ENCODE results near the gene SLC35F3. TPM values are rescaled to one million over a fixed set of nuclear protein-coding genes. Genes with fewer than 3 reads are reported as not detected.
"Not testable (repeated sequence)": the region's sequence is repeated elsewhere in the genome, so short reads cannot be mapped to it uniquely, and the experiment has no call there.

Gene SLC35F3
- total RNA-seq, 2 experiments from 2014 or later: 0.59 to 0.70 TPM

DNA sequence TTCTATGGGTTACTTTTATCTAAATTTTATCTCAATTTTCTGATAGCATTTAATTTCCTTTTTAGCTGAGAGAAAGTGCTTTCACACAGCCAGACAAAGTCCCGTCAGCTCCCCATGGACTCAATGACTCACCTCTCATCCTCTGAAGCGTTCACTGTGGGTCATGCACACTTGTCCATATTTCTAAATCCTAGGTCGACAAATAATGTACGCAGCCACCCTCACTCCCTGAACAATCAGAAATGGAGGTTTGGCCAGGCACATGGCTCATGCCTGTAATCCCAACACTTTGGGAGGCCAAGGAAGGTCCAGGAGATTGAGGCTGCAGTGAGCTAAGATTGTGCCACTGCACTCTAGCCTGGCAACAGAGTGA lies 426.4 kb downstream of the SLC35F3 start:
- DNase-seq: no peak
- Mint-ChIP-seq H3K27ac (no peak overlapping the region), H3K27me3 (peaks cover 15% of the 10 kb centered on the region), H3K36me3 (peaks cover under 1% of the 10 kb centered on the region), H3K9me3 (peaks cover under 1% of the 10 kb centered on the region), H3K4me1 (ENCODE audit: low read depth) (peaks cover 9% of the 10 kb centered on the region), H3K4me3 (no peak overlapping the region)
- ChIA-PET CTCF (no interaction called here), POLR2A (no interaction called here)
- intact Hi-C loops (cut with micrococcal nuclease): no loop called here

DNA sequence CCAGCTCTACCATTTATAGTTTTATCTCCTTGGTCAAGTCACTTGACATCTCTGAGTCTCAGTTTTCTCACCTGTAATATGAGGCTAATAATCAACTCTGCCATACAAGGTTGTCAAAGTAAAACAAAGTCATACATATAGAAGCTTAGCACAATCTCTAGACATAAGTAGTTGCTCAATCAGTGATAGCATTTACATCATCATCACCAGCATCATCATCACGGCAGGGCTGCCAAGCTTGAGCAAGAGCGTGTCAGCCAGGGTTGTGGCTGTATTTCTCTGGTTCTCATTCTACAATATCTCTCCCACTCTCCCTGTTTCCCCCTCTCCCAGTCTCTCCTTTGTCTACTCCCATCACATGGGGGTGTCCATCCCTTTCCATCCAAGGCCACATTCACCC lies 427.0 kb downstream of the SLC35F3 start:
- POLR2A ChIA-PET: no interaction called here
- no peak overlapping the region for H3K4me3 Mint-ChIP-seq
- H3K36me3 Mint-ChIP-seq: peaks cover 3% of the 10 kb centered on the region
- intact Hi-C loops (cut with micrococcal nuclease): no loop called here
- peaks cover 8% of the 10 kb centered on the region for H3K9me3 Mint-ChIP-seq
- H3K27me3 Mint-ChIP-seq: peaks cover 18% of the 10 kb centered on the region
- CTCF ChIA-PET: interaction anchor here (0.5 to 0.8 kb wide), 3 partner anchors 22 to 52 kb away, joined by 3 read pairs; no protein-coding TSS in a partner anchor
- no peak for DNase-seq
- peaks cover 5% of the 10 kb centered on the region for H3K4me1 Mint-ChIP-seq (ENCODE audit: low read depth)
- H3K27ac Mint-ChIP-seq: no peak overlapping the region

DNA sequence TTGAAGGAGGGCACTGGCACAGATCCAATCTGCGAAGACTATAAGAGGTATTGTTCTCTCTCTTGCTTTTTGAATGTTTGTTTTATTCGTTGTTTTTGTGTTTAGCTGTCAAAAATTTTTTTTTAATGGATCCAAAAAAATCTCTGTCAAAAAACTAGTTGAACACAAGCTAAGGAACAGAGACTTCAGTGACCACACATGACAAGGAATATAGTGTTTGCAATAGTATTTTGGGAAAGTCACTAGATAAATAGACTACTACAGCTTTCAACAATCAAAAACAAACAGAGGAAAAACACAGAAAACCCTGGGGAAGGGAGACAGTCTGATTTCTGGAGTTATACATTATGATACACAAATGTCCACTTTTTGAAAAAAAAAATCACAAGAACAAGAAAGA lies 431.9 kb downstream of the SLC35F3 start:
- no peak for DNase-seq
- Mint-ChIP-seq H3K36me3 (peaks cover 7% of the 10 kb centered on the region), H3K27me3 (peaks cover 14% of the 10 kb centered on the region), H3K27ac (no peak overlapping the region), H3K4me1 (ENCODE audit: low read depth) (no peaks in the 10 kb centered on the region), H3K4me3 (no peak overlapping the region), H3K9me3 (peaks cover 22% of the 10 kb centered on the region)
- POLR2A ChIA-PET: no interaction called here
- intact Hi-C loops (cut with micrococcal nuclease): no loop called here
- CTCF ChIA-PET: interaction anchor here (0.7 to 2.1 kb wide), 4 partner anchors 8 to 747 kb away, joined by 3 to 15 read pairs (median 4); no protein-coding TSS in a partner anchor

DNA sequence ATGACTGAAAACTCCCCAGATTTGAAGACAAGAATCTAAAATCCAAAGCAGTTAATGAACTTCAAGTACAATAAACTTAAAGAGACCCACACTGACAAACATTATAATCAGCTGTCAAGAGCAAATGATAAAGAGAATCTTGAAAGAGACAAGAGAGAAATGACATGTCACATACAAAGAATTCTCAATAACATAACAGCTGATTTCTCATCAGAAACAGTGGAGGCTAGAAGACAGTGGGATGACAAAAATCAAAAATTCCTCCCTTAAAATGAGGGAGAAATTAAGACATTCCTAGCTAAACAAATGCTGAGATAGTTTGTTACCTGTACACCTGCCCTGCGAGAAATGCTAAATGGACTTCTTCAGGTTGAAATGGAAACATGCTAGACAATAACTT lies 432.8 kb downstream of the SLC35F3 start:
- Mint-ChIP-seq H3K4me1 (ENCODE audit: low read depth) (no peaks in the 10 kb centered on the region), H3K36me3 (peaks cover 7% of the 10 kb centered on the region), H3K27ac (no peak overlapping the region), H3K27me3 (peaks cover 6% of the 10 kb centered on the region), H3K9me3 (peaks cover 22% of the 10 kb centered on the region), H3K4me3 (no peak overlapping the region)
- intact Hi-C loops (cut with micrococcal nuclease): no loop called here
- ChIA-PET CTCF (interaction anchor here (0.6 to 2.1 kb wide), 5 partner anchors 10 to 746 kb away, joined by 3 to 15 read pairs (median 3); no protein-coding TSS in a partner anchor), POLR2A (no interaction called here)
- DNase-seq: no peak

DNA sequence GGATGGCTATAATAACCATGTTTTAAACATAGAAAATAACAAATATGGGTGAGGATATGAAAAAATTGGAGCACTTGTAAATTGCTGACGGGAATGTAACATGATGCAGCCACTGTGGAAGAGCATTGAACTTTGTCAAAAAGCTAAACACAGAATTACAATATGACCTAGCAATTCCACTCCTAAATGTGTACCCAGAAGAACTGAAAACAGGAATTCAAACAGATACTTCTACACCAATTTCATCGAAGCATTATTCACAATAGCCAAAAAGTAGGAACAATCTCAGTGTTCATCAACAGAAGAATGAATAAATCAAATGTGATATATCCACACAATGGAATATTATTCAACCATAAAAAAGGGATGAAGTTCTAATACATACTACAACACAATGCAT lies 436.1 kb downstream of the SLC35F3 start:
- CTCF ChIA-PET: interaction anchor here (1.3 kb wide), 1 partner anchor 17 kb away, joined by 7 read pairs; no protein-coding TSS in a partner anchor
- POLR2A ChIA-PET: no interaction called here
- Mint-ChIP-seq H3K4me3 (no peak overlapping the region), H3K36me3 (peaks cover 7% of the 10 kb centered on the region), H3K27ac (no peak overlapping the region), H3K4me1 (ENCODE audit: low read depth) (no peaks in the 10 kb centered on the region), H3K9me3 (peaks cover 22% of the 10 kb centered on the region), H3K27me3 (peaks cover 4% of the 10 kb centered on the region)
- no peak for DNase-seq
- intact Hi-C loops (cut with micrococcal nuclease): no loop called here

DNA sequence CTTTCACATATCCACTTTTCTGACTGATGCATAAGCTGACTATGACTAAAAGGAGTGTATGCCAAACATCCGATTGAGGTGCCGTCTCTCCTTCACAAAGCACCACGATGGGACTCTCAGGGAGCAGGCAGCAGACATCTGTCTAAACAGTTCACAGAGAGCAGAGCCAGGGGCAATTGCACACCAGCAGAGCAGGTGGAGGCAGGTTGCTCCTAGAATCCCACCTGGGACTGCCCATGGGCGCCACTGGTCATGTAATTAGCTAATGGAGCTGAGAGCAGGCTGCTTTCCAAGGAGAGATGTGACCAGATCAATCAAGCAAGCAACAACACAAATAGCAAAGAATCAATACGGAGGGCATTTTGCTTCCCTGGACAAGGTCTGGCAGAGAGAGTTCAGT lies 438.3 kb downstream of the SLC35F3 start:
- DNase-seq: no peak
- ChIA-PET CTCF (interaction anchor here (0.6 to 0.9 kb wide), 2 partner anchors 15 to 20 kb away, joined by 3 to 4 read pairs; no protein-coding TSS in a partner anchor), POLR2A (no interaction called here)
- Mint-ChIP-seq H3K4me3 (no peak overlapping the region), H3K36me3 (no peaks in the 10 kb centered on the region), H3K4me1 (ENCODE audit: low read depth) (no peaks in the 10 kb centered on the region), H3K27ac (no peak overlapping the region), H3K27me3 (no peaks in the 10 kb centered on the region), H3K9me3 (peaks cover 4% of the 10 kb centered on the region)
- intact Hi-C loops (cut with micrococcal nuclease): no loop called here

DNA sequence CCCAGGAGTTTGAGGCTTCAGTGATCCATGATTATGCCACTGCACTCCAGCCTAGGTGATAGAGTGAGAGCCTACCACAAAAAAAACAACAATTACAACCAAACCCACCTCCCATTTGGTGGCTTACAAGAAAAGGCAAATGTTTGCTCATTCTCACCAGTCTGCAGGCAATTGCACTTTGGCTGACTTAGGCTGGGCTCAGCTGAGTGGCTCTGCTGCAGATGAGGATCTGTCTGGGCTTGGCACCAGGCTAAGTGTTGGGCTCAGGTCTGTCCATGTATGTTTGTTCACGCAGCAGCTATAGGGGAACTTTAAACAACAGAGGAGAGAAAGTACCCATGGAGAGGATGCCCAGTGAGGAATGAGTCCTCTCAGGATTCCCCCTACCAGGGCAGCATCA lies 440.8 kb downstream of the SLC35F3 start:
- Mint-ChIP-seq H3K9me3 (peaks cover 3% of the 10 kb centered on the region), H3K4me3 (no peak overlapping the region), H3K27ac (no peak overlapping the region), H3K36me3 (no peaks in the 10 kb centered on the region), H3K4me1 (ENCODE audit: low read depth) (no peaks in the 10 kb centered on the region), H3K27me3 (peaks cover 5% of the 10 kb centered on the region)
- ChIA-PET POLR2A (no interaction called here), CTCF (interaction anchor here (1.3 to 2.3 kb wide), 2 partner anchors 9 to 35 kb away, joined by 4 to 7 read pairs; no protein-coding TSS in a partner anchor)
- intact Hi-C loops (cut with micrococcal nuclease): no loop called here
- no peak for DNase-seq

DNA sequence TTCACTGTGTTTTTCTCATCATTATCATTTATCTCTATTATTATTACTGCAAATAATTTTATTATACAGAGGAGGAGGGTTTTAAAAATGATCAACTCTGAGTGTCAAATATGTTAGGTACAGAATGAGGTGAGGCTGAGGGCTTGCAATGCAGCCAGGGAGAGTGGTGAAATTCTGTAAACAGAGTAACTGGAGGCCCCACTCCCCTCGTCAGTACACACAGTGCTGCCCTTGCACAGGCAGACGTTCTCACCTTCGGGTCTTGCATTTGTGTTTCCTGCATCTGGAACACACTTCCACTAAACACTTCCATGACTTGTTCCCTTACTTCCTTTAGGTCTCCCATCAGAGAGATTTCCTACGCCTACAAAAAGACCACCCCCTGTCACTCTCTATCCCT lies 444.5 kb downstream of the SLC35F3 start:
- Mint-ChIP-seq H3K27ac (no peak overlapping the region), H3K4me3 (no peak overlapping the region), H3K9me3 (no peaks in the 10 kb centered on the region), H3K36me3 (no peaks in the 10 kb centered on the region), H3K27me3 (peaks cover 5% of the 10 kb centered on the region), H3K4me1 (ENCODE audit: low read depth) (no peaks in the 10 kb centered on the region)
- CTCF ChIA-PET: interaction anchor here (0.6 kb wide), 1 partner anchor 29 kb away, joined by 3 read pairs; no protein-coding TSS in a partner anchor
- POLR2A ChIA-PET: no interaction called here
- intact Hi-C loops (cut with micrococcal nuclease): no loop called here
- no peak for DNase-seq

DNA sequence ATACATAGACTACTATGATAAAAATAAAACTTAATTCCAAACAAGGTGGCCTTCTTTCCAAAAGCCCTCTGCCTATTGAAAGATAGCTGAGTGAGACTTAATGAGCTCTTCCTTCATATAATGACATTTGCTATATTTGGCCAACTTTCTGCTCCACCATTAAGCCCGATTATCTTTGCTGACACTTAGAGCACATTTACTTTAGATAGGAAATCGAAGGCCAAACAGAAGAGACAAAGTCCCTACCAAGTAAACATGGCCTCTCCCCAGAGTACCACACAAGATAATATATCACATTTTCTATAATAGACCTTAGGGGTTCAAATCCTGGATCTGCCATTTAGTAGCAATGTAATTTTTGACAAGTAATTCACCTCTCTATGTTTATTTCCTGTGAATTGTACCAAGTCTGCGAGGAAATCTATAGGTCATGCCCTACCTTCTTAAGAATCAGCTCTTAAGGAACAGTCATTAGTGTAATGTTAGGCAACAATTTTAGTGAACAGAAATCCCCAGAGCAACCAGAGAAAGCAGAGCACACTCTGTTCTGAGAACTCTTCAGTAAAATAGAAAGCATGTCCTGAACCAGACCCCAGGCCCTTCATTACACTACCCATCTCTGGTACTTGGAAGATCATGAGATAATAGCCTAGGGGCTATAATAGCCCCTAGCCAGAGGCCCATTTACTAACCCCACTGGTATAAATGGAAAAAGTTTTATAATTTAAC lies 451.5 kb downstream of the SLC35F3 start:
- no peak for DNase-seq
- Mint-ChIP-seq H3K27me3 (no peaks in the 10 kb centered on the region), H3K27ac (peak overlapping the region; percentile 80), H3K9me3 (no peaks in the 10 kb centered on the region), H3K36me3 (no peaks in the 10 kb centered on the region), H3K4me3 (peak overlapping the region; percentile 77), H3K4me1 (ENCODE audit: low read depth) (peaks cover 15% of the 10 kb centered on the region)
- ChIA-PET POLR2A (interaction anchor here (0.9 kb wide), 1 partner anchor 139 kb away, joined by 4 read pairs; no protein-coding TSS in a partner anchor), CTCF (no interaction called here)
- intact Hi-C loops (cut with micrococcal nuclease): loop anchor here (2.0 kb wide), 1 partner anchor 17 kb away; the partner anchor contains the start of gene COA6

DNA sequence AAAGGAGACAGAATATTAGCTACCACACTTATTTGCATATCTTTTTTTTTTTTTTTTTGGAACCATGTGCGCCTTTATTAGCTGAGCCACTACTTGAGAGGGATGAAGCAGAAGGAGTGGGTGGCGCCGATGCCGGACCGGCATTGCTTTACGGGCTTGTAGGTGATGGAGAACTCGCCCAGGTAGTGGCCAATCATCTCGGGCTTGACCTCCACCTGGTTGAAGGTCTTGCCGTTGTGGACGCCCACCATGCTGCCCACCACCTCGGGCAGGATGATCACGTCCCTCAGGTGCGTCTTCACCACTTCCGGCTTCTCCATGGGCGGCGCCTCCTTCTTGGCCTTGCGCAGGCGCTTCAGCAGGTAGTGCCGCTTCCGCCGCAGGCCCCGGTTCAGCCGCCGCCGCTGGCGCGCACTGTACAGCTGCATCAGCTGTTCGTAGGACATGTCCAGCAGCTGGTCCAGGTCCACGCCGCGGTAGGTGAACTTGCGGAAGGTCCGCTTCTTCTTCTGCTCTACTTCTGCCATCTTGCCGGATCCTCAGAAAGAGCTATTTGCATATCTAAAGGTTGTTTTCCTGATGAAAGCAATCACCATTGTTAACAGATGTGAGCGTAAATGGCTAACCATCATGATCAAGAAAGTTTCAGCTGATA lies 452.3 kb downstream of the SLC35F3 start:
- intact Hi-C loops (cut with micrococcal nuclease): loop anchor here (2.0 kb wide), 1 partner anchor 16 kb away; the partner anchor contains the start of gene COA6
- ChIA-PET CTCF (interaction anchor here (1.3 to 1.8 kb wide), 3 partner anchors 30 to 144 kb away, joined by 4 to 7 read pairs (median 5); no protein-coding TSS in a partner anchor), POLR2A (interaction anchor here (0.9 to 1.6 kb wide), 2 partner anchors 16 to 139 kb away, joined by 4 to 6 read pairs; partner anchors contain the start of gene COA6)
- Mint-ChIP-seq H3K4me3 (peak overlapping the region; percentile 77), H3K4me1 (ENCODE audit: low read depth) (peaks cover 15% of the 10 kb centered on the region), H3K27ac (peak overlapping the region; percentile 80)
- H3K9me3 Mint-ChIP-seq, H3K36me3 Mint-ChIP-seq, H3K27me3 Mint-ChIP-seq: not testable (repeated sequence)
- peak; percentile 69 for DNase-seq

DNA sequence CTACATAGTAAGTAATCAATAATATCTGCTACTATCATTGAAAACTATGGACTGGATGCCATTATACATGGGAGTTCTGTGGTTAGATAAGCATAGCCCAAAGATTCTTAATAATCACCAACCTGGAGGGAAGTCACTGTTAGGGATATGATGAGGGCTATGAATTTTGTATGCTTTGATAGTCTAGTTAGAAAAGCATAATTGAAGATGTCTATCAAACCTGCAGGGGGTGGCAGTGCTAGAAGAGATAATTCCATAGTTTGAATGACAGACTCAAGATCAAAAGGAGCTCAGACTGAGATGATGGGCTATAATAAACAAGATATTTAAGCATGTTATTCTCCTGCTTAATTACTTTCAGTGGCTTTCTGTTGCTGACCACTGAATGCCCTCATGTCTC lies 453.4 kb downstream of the SLC35F3 start:
- intact Hi-C loops (cut with micrococcal nuclease): loop anchor here (2.0 kb wide), 1 partner anchor 15 kb away; the partner anchor contains the start of gene COA6
- CTCF ChIA-PET: interaction anchor here (1.3 to 1.8 kb wide), 3 partner anchors 31 to 145 kb away, joined by 4 to 7 read pairs (median 5); no protein-coding TSS in a partner anchor

DNA sequence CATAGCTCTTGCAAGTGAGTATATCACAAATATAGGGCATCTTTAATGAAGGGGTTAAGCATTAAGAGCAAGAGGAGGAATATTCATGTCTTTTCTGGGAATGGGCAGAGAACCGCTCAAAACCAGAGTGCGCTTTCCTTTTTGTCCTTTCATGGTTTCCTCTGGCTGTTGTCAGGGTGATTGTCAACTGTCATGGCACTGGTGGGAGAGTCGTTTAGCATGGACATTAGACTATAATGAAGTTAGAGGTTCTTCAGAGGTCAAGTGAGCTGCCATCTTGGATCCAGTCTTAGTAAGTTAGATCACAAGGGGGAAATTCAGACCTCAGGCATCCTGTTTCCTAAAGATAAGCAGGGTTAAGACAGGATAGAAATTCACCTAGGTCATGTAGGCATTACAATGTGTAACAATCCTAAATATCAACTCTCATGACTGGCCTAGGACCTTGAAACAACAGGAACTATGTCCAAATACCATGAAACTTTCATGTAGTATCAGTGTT lies 456.7 kb downstream of the SLC35F3 start:
- DNase-seq: no peak
- H3K27ac Mint-ChIP-seq: no peak overlapping the region

More for the DNA sequence above, 453.4 kb downstream of the SLC35F3 start:
- Mint-ChIP-seq H3K36me3 (no peaks in the 10 kb centered on the region), H3K27ac (peak overlapping the region; percentile 61), H3K9me3 (no peaks in the 10 kb centered on the region), H3K4me3 (peak overlapping the region; percentile 68), H3K27me3 (no peaks in the 10 kb centered on the region), H3K4me1 (ENCODE audit: low read depth) (peaks cover 15% of the 10 kb centered on the region)
- DNase-seq: no peak
- POLR2A ChIA-PET: interaction anchor here (1.6 kb wide), 1 partner anchor 15 kb away, joined by 6 read pairs; the partner anchor contains the start of gene COA6

More for the DNA sequence above, 456.7 kb downstream of the SLC35F3 start:
- POLR2A ChIA-PET: no interaction called here
- Mint-ChIP-seq H3K4me1 (ENCODE audit: low read depth) (peaks cover 10% of the 10 kb centered on the region), H3K36me3 (no peaks in the 10 kb centered on the region), H3K4me3 (no peak overlapping the region), H3K27me3 (no peaks in the 10 kb centered on the region), H3K9me3 (no peaks in the 10 kb centered on the region)
- CTCF ChIA-PET: no interaction called here
- intact Hi-C loops (cut with micrococcal nuclease): no loop called here

All from activated CD4-positive, alpha-beta memory T cell treated with anti-CD3 and anti-CD28 coated beads for 36 hours (primary cell).